GM21526 (cell line): ENCODE data around the gene SLC6A3.

Experiments
- ATAC-seq: cut with Tn5 transposase; IDR thresholded peaks from one replicate; pipeline ENCODE4 v1.9.1; 2021; ENCODE audit warnings: moderate library complexity; ENCODE audit not compliant: unreplicated experiment, low FRiP score

SLC6A3 gene

DNA sequence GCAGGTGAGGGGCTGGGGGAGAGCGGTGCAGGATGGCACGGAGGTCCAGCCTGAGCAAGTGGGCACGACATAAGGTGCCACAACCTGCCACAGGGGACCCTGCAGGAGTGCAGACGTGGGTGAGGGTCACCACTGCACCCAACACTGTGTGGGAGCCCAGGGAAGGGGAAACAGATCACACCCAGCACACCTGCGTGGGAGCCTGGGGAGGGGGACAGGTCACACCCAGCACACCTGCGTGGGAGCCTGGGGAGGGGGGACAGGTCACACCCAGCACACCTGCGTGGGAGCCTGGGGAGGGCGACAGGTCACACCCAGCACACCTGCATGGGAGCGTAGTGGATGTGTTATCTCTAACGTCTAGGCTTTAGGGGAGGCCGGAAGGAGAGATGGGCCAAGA lies 53.0 kb downstream of the SLC6A3 start:
- no peak for ATAC-seq

DNA sequence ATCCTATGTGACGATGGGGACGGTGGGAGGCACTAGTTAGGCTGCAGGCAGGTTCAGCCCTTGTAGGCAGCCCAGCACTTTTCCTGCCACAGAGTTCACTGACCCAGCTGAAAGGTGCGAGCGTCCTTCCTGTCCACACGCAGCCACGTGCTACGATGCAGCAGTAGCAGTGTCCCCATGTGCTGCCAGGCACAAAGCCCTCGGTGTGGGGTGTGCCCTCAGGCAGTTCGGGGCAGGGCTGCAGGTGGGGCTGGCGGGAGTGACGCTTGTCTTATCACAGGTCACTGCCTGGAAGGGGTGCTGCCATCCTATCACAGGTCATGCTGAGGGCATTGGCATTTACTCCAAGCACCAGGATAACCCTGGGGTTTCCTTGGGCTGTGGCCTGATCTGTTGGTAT lies 53.5 kb downstream of the SLC6A3 start:
- ATAC-seq = no peak

DNA sequence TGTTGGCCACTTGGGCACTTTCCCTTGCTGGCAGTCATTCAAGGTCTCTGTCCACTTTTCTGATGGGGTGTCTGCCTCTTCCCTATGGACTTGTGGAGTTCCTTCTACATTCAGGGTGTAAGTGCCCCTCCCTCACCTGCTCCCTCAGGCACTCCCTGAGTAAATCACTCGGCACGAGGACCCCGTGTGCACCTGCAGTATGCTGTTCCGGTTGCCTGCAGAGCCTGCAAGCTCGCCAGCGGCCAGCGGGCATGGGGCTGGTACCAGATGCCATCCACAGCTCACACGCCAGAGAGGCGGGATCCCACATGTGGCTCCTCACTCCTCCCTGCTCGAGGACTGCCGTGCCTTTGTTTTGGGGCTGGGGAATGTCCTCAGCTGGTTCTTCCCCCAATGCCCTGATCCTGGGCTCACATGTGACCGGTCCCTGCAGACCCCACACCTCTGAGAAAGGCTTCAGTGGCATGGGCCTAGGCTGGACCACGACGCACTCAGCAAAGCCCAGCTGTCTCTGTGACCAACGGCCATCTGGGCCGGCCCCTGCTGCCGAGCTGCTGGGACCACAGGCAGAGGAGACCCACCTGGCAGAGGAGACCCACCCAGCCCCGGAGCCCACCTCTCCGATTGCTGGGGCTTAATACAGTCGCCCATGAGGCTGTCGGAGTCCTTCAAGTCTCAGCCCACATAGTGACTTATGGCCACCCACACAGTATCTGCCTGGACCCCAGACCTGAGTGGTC lies 54.2 kb downstream of the SLC6A3 start:
- ATAC-seq = no peak

DNA sequence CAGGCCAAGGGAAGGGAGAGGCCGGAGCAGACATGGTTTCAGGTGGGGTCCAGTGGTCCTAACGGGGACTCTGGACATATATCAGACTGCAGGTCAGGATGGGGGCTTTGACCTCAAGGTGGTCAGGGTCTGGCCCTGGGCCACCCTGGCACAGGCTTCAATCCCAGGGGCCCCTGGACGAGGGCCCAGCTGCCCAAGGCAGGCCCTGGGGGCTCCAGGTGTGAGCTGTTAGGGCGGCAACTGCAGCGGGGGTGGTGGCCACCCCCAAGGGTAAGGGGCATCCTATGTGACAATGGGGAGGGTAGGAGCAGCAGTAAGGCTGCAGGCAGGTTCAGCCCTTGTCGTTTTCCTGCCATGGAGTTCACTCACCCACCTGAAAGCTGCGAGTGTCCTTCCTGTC lies 54.9 kb downstream of the SLC6A3 start:
- no peak for ATAC-seq

DNA sequence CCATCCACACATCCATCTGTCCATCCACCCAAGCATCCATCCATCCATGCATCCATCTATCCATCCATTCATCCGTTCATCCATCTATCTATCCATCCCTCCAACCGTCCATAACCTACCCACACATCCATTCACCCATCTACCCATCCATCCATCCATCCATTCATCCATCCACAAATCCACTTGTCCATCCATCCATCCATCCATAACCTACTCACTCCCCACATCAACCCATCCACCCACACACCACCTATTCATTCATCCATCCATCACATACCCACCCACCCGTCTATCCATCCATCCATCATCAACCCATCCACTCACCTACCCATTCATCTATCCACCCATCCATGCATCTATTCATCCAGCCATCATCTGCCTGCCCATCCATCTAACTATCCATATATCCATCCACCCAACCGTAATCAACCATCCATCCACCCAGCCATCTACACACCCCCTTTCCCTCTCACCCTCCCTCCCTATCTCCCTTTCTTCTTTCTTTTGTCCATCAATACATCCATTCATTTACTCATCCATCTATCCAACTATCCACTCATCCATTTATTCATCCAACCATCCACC lies 56.8 kb downstream of the SLC6A3 start:
- ATAC-seq = no peak

GRCh38 chr5:1387876-1388275 lies 57.4 kb downstream of the SLC6A3 start:
- no peak for ATAC-seq

- no peak for ATAC-seq
Measured at GRCh38 chr5:1387059-1387755, 58.0 kb downstream of the SLC6A3 start.

GRCh38 chr5:1386274-1386717 lies 58.9 kb downstream of the SLC6A3 start:
- ATAC-seq = peak; percentile 58

GRCh38 chr5:1385395-1386273 lies 59.6 kb downstream of the SLC6A3 start:
- peak; percentile 88 for ATAC-seq

GRCh38 chr5:1384521-1384920 lies 60.7 kb downstream of the SLC6A3 start:
- ATAC-seq = no peak

DNA sequence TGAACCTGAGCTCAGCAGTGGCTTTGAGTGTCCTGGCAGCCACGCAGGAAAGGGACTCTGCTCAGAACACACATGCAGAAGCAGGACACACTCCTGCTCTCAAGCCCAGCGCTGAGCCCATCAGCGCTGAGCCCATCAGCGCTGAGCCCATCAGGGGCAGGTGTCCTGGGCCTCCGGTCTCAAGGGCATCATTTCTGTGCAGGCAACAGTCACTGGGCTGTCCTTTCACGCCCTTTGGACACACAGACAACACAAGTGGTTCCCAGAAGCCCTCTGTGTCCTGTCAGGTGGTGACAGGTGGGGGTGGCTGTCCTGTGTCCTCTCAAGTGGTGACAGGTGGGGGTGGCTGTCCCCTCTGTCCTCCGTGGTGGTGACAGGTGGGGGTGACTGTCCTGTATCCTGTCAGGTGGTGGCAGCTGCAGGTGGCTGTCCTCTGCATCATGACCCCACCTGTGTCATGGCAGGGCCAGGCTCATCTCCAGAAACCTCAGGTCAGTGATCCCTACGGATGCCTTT lies 61.3 kb downstream of the SLC6A3 start:
- no peak for ATAC-seq

- ATAC-seq = no peak
Measured at GRCh38 chr5:1383344-1383743, 61.9 kb downstream of the SLC6A3 start.

GRCh38 chr5:1382248-1382700 lies 63.0 kb downstream of the SLC6A3 start:
- ATAC-seq = no peak

DNA sequence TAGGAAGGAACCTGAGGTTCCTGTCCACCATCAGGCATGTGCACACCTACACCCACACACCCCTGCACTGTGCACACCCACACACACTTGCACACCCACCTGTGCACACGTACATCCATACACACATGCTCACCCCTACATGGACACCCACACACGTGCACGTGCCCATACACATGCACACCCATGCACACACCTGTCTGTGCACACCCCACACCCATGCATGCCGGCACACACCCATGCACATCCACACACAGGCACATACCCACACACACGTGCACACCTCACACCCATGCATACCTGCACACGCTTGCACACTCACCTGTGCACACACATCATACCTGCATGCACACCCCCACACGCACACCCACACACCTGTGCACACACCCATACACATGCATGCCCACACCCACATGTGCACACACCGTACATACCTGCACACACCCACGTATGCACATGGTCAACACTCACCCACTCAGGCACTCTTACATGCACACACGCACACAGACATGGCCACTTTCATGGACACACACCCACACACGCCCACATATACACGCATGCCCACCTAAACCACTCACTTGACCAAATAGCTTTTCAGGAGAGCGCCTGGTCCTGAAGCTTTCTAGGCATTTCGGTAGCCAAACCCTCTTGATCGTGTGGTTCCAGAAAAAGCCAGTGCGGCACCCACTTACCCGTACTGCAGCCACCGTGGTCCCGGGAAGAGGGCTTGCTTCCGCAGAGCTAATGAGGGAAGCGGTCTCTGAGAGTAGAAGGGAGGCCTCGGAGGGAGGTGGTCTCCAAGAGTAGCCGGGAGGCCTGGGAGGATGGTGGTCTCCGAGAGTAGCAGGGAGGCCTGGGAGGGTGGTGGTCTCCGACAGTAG lies 63.6 kb downstream of the SLC6A3 start:
- ATAC-seq = no peak

GRCh38 chr5:1380910-1381309 lies 64.3 kb downstream of the SLC6A3 start:
- no peak for ATAC-seq

- peak; percentile 68 for ATAC-seq
Measured at GRCh38 chr5:1380011-1380817, 65.0 kb downstream of the SLC6A3 start.

GRCh38 chr5:1378866-1379659 lies 66.2 kb downstream of the SLC6A3 start:
- ATAC-seq = no peak

GRCh38 chr5:1378096-1378495 lies 67.1 kb downstream of the SLC6A3 start:
- no peak for ATAC-seq
